Uterus (tissue), 4 donors: ENCODE measurements around the gene TSEN15. TPM values are rescaled to one million over a fixed set of nuclear protein-coding genes. Genes with fewer than 3 reads are reported as not detected.

Experiments used
- DNase-seq, 2 donors: peaks; one replicate each; pipeline ENCODE4 v3.0.0-alpha.2; 2019 to 2020
- H3K27ac ChIP-seq, 2 donors: fragments of 200-600 bp; sonication (generic); 1 replicate in 1 of 2; 2 replicates in 1 of 2; pipeline ENCODE4 v1.5.1; 2016 to 2018
- H3K27me3 ChIP-seq, 2 donors: fragments of 200-600 bp; sonication (generic); one replicate each; pipeline ENCODE4 v1.5.1; 2018 to 2019; ENCODE audit warnings: control low read depth in 1 of 2
- H3K36me3 ChIP-seq, 2 donors: fragments of 200-600 bp; sonication (generic); one replicate each; pipeline ENCODE4 v1.5.1; 2019; ENCODE audit warnings: control low read depth in 1 of 2
- H3K4me1 ChIP-seq, 2 donors: fragments of 200-600 bp; sonication (generic); one replicate each; pipeline ENCODE4 v1.5.1; 2018 to 2019; ENCODE audit warnings: control low read depth in 1 of 2
- H3K4me3 ChIP-seq, 2 donors: fragments of 200-600 bp; sonication (generic); 1 replicate in 1 of 2; 2 replicates in 1 of 2; pipeline ENCODE4 v1.5.1; 2018 to 2019; ENCODE audit warnings: mild to moderate bottlenecking in 1 of 2
- H3K9me3 ChIP-seq, 2 donors: fragments of 200-600 bp; sonication (generic); one replicate each; pipeline ENCODE4 v1.5.1; 2019; ENCODE audit warnings: control low read depth in 1 of 2
- POLR2A ChIP-seq, 2 donors: fragments of 450-650 bp; IDR thresholded peaks; one replicate each; pipeline ENCODE4 v1.6.1; 2016; ENCODE audit warnings: antibody characterized with exemption in 2 of 2, mild to moderate bottlenecking in 1 of 2, moderate library complexity in 1 of 2
- intact Hi-C: fragments of 100-400 bp; cut with DNase I; formaldehyde crosslinking; loops from one replicate; pipeline ENCODE4 v1.15.1; 2023; ENCODE audit warnings: low total_unique reads
- total RNA-seq, 4 donors: library from RNA; depleted of rRNA in 3 of 4; stranded (reverse); fragments of >200 nt in 3 of 4; gene quantifications; one replicate each; pipeline versions ENCODE4 v1.1.0 to v1.2.4, GENCODE V29; 2014 to 2023
- TF ChIP-seq, protein P1 (sequence below), 4 experiments: fragments of 200-600 bp in 2 of 4; fragments of 450-650 bp in 2 of 4; sonication (generic) in 2 of 4; IDR thresholded peaks; one replicate each; pipeline ENCODE4 v1.5.1; 2016 to 2019; ENCODE audit warnings: antibody characterized with exemption in 4 of 4, mild to moderate bottlenecking in 2 of 4, moderate library complexity in 1 of 4
- donor health status: DM: yes; HTN: yes; CAD: no.

TSEN15 gene
- total RNA-seq, 4 donors from 2014 or later = 7.9 to 69.3 (median 29.2) TPM

DNA sequence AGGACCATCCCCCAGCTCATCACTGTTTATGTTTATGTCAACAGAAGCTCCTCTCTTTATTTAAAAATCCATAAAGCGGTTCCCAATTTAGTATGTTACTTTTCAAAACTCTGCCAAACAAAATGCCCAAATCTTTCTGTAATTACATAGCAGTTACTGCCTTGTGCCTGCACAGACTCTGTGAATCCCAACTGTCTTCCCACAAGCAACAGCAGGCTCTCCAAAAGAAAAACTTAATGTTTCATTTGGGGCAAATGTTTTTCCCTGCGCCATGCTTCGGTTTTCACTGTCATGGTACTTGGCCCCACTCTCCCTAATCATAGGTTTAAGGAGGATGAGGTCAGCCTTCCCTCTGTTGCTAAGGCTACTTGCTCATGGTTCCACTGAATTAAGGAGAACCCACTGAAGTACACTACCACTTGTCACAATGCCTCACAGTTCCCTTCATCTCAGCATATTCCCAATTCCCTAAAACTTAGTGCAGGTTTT lies 18.6 kb upstream of the TSEN15 start:
- no peak for DNase-seq
- no peak overlapping the region for H3K4me3 ChIP-seq
- no peak for TF ChIP-seq POLR2A (IDR thresholded peaks at IDR 0.05)
- TF ChIP-seq, protein P1, sequence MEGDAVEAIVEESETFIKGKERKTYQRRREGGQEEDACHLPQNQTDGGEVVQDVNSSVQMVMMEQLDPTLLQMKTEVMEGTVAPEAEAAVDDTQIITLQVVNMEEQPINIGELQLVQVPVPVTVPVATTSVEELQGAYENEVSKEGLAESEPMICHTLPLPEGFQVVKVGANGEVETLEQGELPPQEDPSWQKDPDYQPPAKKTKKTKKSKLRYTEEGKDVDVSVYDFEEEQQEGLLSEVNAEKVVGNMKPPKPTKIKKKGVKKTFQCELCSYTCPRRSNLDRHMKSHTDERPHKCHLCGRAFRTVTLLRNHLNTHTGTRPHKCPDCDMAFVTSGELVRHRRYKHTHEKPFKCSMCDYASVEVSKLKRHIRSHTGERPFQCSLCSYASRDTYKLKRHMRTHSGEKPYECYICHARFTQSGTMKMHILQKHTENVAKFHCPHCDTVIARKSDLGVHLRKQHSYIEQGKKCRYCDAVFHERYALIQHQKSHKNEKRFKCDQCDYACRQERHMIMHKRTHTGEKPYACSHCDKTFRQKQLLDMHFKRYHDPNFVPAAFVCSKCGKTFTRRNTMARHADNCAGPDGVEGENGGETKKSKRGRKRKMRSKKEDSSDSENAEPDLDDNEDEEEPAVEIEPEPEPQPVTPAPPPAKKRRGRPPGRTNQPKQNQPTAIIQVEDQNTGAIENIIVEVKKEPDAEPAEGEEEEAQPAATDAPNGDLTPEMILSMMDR (IDR thresholded peaks at IDR 0.05) = no peak
- intact Hi-C loops = no loop called here
- H3K27me3 ChIP-seq = no peaks in the 10 kb centered on the region
- no peaks in the 10 kb centered on the region for H3K4me1 ChIP-seq
- no peaks in the 10 kb centered on the region for H3K36me3 ChIP-seq
- H3K9me3 ChIP-seq = no peaks in the 10 kb centered on the region
- no peak overlapping the region for H3K27ac ChIP-seq

DNA sequence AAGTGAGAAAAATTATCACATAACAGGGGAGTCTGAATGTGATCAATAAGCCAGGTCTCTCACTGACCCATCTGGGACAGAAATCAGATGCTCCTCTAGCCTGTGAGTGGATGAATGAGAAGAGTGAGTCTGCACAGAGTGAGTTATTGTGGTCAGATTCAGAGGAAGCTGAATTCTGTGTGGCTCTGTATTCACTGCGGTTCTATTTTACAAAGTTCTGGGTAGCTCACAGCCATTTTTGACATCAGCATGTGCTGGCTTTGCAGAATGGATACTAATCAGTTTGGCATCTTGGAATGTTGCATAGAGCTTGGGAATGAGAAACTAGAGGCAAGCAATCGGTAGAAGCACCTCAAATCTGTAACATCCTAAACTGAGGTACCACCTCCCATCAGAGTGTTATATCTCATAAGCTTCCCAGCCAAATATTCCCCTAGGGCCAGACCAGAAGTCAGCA lies 17.8 kb upstream of the TSEN15 start:
- no peaks in the 10 kb centered on the region for H3K9me3 ChIP-seq
- H3K36me3 ChIP-seq = no peaks in the 10 kb centered on the region
- H3K4me3 ChIP-seq = no peak overlapping the region
- no peaks in the 10 kb centered on the region for H3K27me3 ChIP-seq
- no peak for DNase-seq
- no peak overlapping the region for H3K27ac ChIP-seq
- H3K4me1 ChIP-seq = no peaks in the 10 kb centered on the region
- intact Hi-C loops = no loop called here
- TF ChIP-seq, protein P1 (IDR thresholded peaks at IDR 0.05) = no peak
- no peak for TF ChIP-seq POLR2A (IDR thresholded peaks at IDR 0.05)

DNA sequence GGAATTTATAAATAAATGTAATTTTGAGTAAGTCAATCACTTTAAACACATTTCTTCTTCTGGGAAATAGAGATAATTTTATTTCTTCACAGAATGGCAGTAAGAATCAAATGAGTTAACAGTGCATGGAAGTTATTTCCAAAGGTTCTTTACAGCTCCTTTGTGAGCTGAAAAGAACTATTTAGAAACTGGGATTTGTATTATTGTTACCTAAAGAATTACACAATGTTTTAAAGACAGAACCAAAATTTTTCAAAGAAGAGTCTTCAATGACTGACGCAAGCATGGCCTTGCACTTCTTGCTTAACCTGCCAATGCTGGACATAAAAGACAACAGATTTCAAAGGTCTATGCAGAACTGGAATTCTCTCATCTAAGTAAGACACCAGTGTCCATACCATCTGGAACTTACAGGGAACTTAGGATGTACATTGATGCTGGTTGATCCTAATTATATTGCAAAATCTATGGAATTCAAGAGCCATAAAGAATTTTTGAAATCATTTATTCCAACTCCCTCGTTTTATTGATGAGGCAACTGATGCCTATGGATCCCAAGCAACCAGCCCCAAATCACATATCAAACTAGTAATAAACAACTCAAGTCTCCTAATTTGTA lies 16.7 kb upstream of the TSEN15 start:
- intact Hi-C loops = no loop called here
- Histone ChIP-seq H3K9me3 (no peaks in the 10 kb centered on the region), H3K4me3 (no peak overlapping the region), H3K27ac (no peak overlapping the region), H3K4me1 (no peaks in the 10 kb centered on the region), H3K27me3 (no peaks in the 10 kb centered on the region), H3K36me3 (no peaks in the 10 kb centered on the region)
- no peak for DNase-seq
- no peak for TF ChIP-seq POLR2A (IDR thresholded peaks at IDR 0.05)
- TF ChIP-seq, protein P1 (IDR thresholded peaks at IDR 0.05) = no peak

DNA sequence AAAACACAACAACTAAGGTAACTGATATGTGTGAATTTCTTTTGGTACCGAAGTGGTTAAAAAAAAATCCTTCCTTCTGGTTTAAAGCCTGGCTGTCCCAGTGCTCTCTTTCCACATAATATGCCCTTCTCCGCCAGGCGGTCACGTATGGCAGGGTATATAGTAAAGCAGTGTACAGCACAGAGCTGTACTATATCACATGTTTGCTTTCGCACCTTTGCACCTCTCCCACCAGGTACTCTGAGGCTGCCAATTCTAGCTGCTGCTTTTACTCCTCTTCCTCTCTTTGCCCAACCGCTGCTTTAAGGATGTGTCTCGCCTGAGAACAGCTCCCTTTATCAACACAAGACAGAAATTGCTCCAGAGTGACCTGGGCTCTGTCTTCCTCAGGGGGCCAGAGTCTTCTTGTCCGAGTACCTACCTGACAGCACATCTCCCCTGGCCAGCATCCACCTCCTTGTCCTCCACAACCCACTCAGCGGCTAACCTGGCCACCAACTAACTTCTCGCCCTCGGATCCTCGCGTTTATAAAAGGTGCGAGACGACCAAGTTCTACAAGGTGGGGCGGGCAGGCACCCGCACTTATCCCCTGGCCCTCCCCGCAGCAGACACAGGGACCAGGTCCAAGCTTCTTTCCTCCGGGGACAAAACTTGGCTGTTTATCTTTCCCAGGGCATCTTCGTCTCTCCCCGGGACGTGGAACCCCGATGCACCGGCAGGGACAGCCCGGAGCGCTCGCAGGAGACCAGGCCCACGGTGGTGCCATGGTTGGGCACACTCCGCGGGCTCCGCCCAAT lies 15.6 kb upstream of the TSEN15 start:
- H3K4me3 ChIP-seq = peak overlapping the region; percentile 35 to 49
- no peak for TF ChIP-seq POLR2A (IDR thresholded peaks at IDR 0.05)
- TF ChIP-seq, protein P1 (IDR thresholded peaks at IDR 0.05) = no peak
- no peaks in the 10 kb centered on the region for H3K27me3 ChIP-seq
- H3K9me3 ChIP-seq = no peaks in the 10 kb centered on the region
- no peak for DNase-seq
- no peaks in the 10 kb centered on the region for H3K36me3 ChIP-seq
- no peak overlapping the region for H3K27ac ChIP-seq
- H3K4me1 ChIP-seq = no peaks in the 10 kb centered on the region
- intact Hi-C loops = no loop called here

DNA sequence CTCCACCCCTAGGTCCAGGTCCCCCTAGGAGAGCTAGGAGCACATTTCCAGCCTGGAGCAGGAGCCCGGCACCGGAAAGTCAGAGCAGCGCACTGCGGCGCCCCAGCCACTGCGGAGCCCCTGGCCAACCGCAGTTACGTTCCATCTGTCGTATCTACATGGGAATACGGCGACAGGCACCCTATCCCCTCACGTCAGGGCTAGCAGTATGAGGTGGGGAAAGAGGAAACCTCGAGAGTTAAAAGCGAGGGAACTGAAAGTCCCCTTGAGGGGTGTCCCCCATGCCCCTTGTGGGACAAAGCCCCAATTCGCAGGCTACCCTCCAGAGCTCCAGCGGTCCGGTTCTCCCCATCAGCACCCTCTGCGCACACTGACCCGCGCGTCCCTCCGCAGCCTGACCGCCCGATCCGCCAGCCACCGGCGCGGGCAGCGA lies 15.0 kb upstream of the TSEN15 start:
- TF ChIP-seq POLR2A (IDR thresholded peaks at IDR 0.05) = no peak
- TF ChIP-seq, protein P1 (IDR thresholded peaks at IDR 0.05) = no peak
- no peaks in the 10 kb centered on the region for H3K9me3 ChIP-seq
- no peaks in the 10 kb centered on the region for H3K36me3 ChIP-seq
- no peaks in the 10 kb centered on the region for H3K27me3 ChIP-seq
- H3K4me1 ChIP-seq = no peaks in the 10 kb centered on the region
- peak overlapping the region; percentile 35 to 49 for H3K4me3 ChIP-seq
- peak overlapping the region in 1 of 2 donors; percentile 15 for H3K27ac ChIP-seq
- intact Hi-C loops = no loop called here
- DNase-seq = peak in 1 of 2 donors; percentile 27
